MM.1S (cell line): ENCODE data around the gene CAB39L.

Source experiments
- DNase-seq: peaks from one replicate; pipeline ENCODE4 v3.0.0-alpha.2; 2015
- H2AFZ ChIP-seq: fragments of 300-600 bp; sonication (generic); 2 replicates; pipeline ENCODE4 v1.6.0; 2016; ENCODE audit warnings: antibody characterized with exemption, low read length
- H3F3A ChIP-seq: fragments of 300-600 bp; sonication (generic); 2 replicates; pipeline ENCODE4 v1.6.1; 2016; ENCODE audit warnings: mild to moderate bottlenecking, antibody characterized with exemption, low read length, moderate library complexity, mixed read lengths; ENCODE audit not compliant: insufficient read depth
- H3K27ac ChIP-seq: fragments of 300-600 bp; sonication (generic); 2 replicates; pipeline ENCODE4 v1.5.1; 2016; ENCODE audit warnings: mild to moderate bottlenecking, low read length
- H3K27me3 ChIP-seq: fragments of 300-600 bp; sonication (generic); replicated peaks from 2 replicates; pipeline ENCODE4 v1.6.0; 2016; ENCODE audit warnings: low read length; ENCODE audit not compliant: insufficient read depth
- H3K36me3 ChIP-seq: fragments of 300-600 bp; sonication (generic); replicated peaks from 2 replicates; pipeline ENCODE4 v1.6.1; 2016; ENCODE audit warnings: mild to moderate bottlenecking, low read length, mixed read lengths; ENCODE audit not compliant: insufficient read depth
- H3K4me1 ChIP-seq: fragments of 300-600 bp; sonication (generic); 2 replicates; pipeline ENCODE4 v1.6.1; 2016; ENCODE audit warnings: low read length, mixed read lengths
- H3K4me2 ChIP-seq: fragments of 300-600 bp; sonication (generic); 2 replicates; pipeline ENCODE4 v1.6.0; 2016; ENCODE audit warnings: low read depth, low read length
- H3K4me3 ChIP-seq: fragments of 300-600 bp; sonication (generic); 2 replicates; pipeline ENCODE4 v1.5.1; 2016; ENCODE audit warnings: low read length, mixed read lengths
- H3K79me2 ChIP-seq: fragments of 300-600 bp; sonication (generic); 2 replicates; pipeline ENCODE4 v1.6.1; 2016; ENCODE audit warnings: mixed run types, low read length, mixed read lengths
- H3K9ac ChIP-seq: fragments of 300-600 bp; sonication (generic); 2 replicates; pipeline ENCODE4 v1.6.1; 2016; ENCODE audit warnings: low read length, mixed read lengths
- H3K9me2 ChIP-seq: fragments of 300-600 bp; sonication (generic); replicated peaks from 2 replicates; pipeline ENCODE4 v1.6.1; 2016; ENCODE audit warnings: mild to moderate bottlenecking, low read length, mixed read lengths; ENCODE audit not compliant: insufficient read depth
- H3K9me3 ChIP-seq: fragments of 300-600 bp; sonication (generic); replicated peaks from 2 replicates; pipeline ENCODE4 v1.6.1; 2016; ENCODE audit warnings: mild to moderate bottlenecking, low read length, mixed read lengths; ENCODE audit not compliant: insufficient read depth
- H4K20me1 ChIP-seq: fragments of 300-600 bp; sonication (generic); 2 replicates; pipeline ENCODE4 v1.6.1; 2016; ENCODE audit warnings: mild to moderate bottlenecking, low read length, moderate library complexity, mixed read lengths; ENCODE audit not compliant: insufficient read depth
- CTCF ChIP-seq: fragments of 300-600 bp; sonication (generic); IDR thresholded peaks from 2 replicates; pipeline ENCODE4 v1.5.1; 2016; ENCODE audit warnings: antibody characterized with exemption, low read length, mixed read lengths
- EZH2 ChIP-seq: fragments of 300-600 bp; sonication (generic); optimal IDR thresholded peaks from 2 replicates; pipeline ENCODE3; 2017; ENCODE audit warnings: low read depth, mild to moderate bottlenecking, antibody characterized with exemption, low read length, mixed read lengths
- EZH2phosphoT487 ChIP-seq: fragments of 300-600 bp; sonication (generic); IDR thresholded peaks from 2 replicates; pipeline ENCODE4 v1.6.1; 2018; ENCODE audit warnings: antibody characterized with exemption, low read length

Gene CAB39L

GRCh38 chr13:49278211-49278610 is 165.7 kb downstream of the CAB39L start:
- H3K79me2 ChIP-seq = no peaks in the 10 kb centered on the region

GRCh38 chr13:49272296-49272695 is 171.6 kb downstream of the CAB39L start:
- Histone ChIP-seq H3K36me3 (no peaks in the 10 kb centered on the region), H2AFZ (no peak overlapping the region), H4K20me1 (no peaks in the 10 kb centered on the region), H3K9ac (no peak overlapping the region), H3K27me3 (no peaks in the 10 kb centered on the region), H3K4me3 (no peak overlapping the region), H3K4me2 (no peak overlapping the region), H3K4me1 (no peaks in the 10 kb centered on the region), H3F3A (no peaks in the 10 kb centered on the region), H3K9me2 (no peaks in the 10 kb centered on the region), H3K27ac (no peak overlapping the region), H3K9me3 (no peaks in the 10 kb centered on the region), H3K79me2 (no peaks in the 10 kb centered on the region)
- no peak for DNase-seq
- TF ChIP-seq EZH2 = no peak
- TF ChIP-seq CTCF = no peak

More at GRCh38 chr13:49278211-49278610, 165.7 kb downstream of the CAB39L start:
- Histone ChIP-seq H3K4me2 (no peak overlapping the region), H3K27ac (no peak overlapping the region), H3K4me1 (no peaks in the 10 kb centered on the region), H3K9me2 (no peaks in the 10 kb centered on the region), H3K9me3 (no peaks in the 10 kb centered on the region), H3F3A (no peaks in the 10 kb centered on the region), H3K36me3 (no peaks in the 10 kb centered on the region), H3K27me3 (no peaks in the 10 kb centered on the region), H3K9ac (no peak overlapping the region), H4K20me1 (no peaks in the 10 kb centered on the region), H2AFZ (no peak overlapping the region), H3K4me3 (no peak overlapping the region)
- TF ChIP-seq EZH2 (no peak), EZH2phosphoT487 (no peak), CTCF (no peak)
- no peak for DNase-seq

- H3K4me1 ChIP-seq = no peaks in the 10 kb centered on the region
- H3K9me3 ChIP-seq = no peaks in the 10 kb centered on the region
- no peak overlapping the region for H3K4me3 ChIP-seq
- no peaks in the 10 kb centered on the region for H3F3A ChIP-seq
- H3K27ac ChIP-seq = no peak overlapping the region
- no peak overlapping the region for H2AFZ ChIP-seq
- no peaks in the 10 kb centered on the region for H3K9me2 ChIP-seq
- H3K4me2 ChIP-seq = no peak overlapping the region
- no peak for DNase-seq
- no peaks in the 10 kb centered on the region for H3K36me3 ChIP-seq
- TF ChIP-seq EZH2 (no peak), CTCF (no peak), EZH2phosphoT487 (no peak)
- H3K9ac ChIP-seq = no peak overlapping the region
- no peaks in the 10 kb centered on the region for H4K20me1 ChIP-seq
- no peaks in the 10 kb centered on the region for H3K27me3 ChIP-seq
- H3K79me2 ChIP-seq = no peaks in the 10 kb centered on the region
These were observed 172.6 kb downstream of the CAB39L start for GRCh38 chr13:49271264-49271663.

- no peaks in the 10 kb centered on the region for H3K9me2 ChIP-seq
- no peaks in the 10 kb centered on the region for H4K20me1 ChIP-seq
- H3K4me3 ChIP-seq = no peak overlapping the region
- no peak overlapping the region for H3K4me2 ChIP-seq
- no peaks in the 10 kb centered on the region for H3F3A ChIP-seq
- DNase-seq = no peak
- no peak overlapping the region for H3K9ac ChIP-seq
- no peaks in the 10 kb centered on the region for H3K79me2 ChIP-seq
- no peak for TF ChIP-seq CTCF
- TF ChIP-seq EZH2phosphoT487 = no peak
- TF ChIP-seq EZH2 = no peak
- no peak overlapping the region for H3K27ac ChIP-seq
- H3K9me3 ChIP-seq = no peaks in the 10 kb centered on the region
- no peaks in the 10 kb centered on the region for H3K27me3 ChIP-seq
- H3K36me3 ChIP-seq = no peaks in the 10 kb centered on the region
- no peak overlapping the region for H2AFZ ChIP-seq
- H3K4me1 ChIP-seq = no peaks in the 10 kb centered on the region
These were observed 178.0 kb downstream of the CAB39L start for GRCh38 chr13:49265822-49266221.
